Brain pericyte (primary cell): ENCODE results near the gene EPHA4.
"Not testable (repeated sequence)": the region's sequence is repeated elsewhere in the genome, so short reads cannot be mapped to it uniquely, and the experiment has no call there.

Source experiments
- DNase-seq: peaks from one replicate; pipeline ENCODE4 v3.0.0-alpha.2; 2012; ENCODE audit warnings: low read depth, low spot score

The EPHA4 gene

DNA sequence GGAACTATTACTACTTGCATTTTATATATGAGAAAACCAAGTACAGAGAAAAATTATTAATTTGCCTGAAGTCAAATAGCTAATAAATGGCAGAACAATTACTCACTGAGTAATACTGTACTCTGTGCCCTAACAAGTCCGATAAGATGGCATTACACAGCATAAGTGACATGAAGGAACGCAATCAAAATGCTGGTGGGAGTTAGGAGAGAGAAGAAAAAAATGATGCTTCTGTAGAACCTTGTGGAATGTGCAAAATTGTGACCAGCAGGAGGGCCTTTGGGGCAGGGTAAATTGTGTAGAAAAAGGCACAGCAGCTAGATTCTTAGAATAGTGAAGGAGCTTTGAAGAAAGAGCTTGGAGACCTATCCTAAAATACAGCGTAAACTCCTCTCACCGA lies 32.9 kb downstream of the EPHA4 start:
- DNase-seq = no peak

GRCh38 chr2:221535824-221536223 lies 36.3 kb downstream of the EPHA4 start:
- DNase-seq = no peak

DNA sequence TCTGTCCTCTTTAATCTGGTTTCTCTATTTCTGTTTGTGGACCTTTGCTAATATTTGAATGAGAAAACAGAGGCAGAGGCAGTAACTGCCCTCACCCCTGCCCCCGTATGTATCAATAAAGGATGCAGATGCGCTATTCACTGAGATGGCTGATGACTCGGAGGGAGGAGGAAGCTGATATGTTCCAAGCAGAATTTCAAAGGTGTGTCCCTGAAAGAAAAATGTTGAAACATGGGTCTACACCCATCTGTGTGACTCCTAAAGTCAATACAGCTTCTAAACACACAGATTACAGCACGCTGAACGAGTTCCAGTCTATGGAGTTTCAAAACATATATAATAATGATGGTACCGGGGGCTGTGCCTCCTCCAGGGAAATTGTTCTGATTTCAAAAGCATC lies 38.8 kb downstream of the EPHA4 start:
- DNase-seq = no peak

- DNase-seq = no peak
Observed at GRCh38 chr2:221532641-221533040, 39.5 kb downstream of the EPHA4 start.

GRCh38 chr2:221530653-221531037 lies 41.5 kb downstream of the EPHA4 start:
- no peak for DNase-seq

GRCh38 chr2:221529943-221530652 lies 42.0 kb downstream of the EPHA4 start:
- DNase-seq = peak; percentile 11

- DNase-seq = no peak
Observed at GRCh38 chr2:221529177-221529942, 42.7 kb downstream of the EPHA4 start.

- no peak for DNase-seq
Observed at GRCh38 chr2:221527776-221528309, 44.3 kb downstream of the EPHA4 start.

- DNase-seq = no peak
Observed at GRCh38 chr2:221524158-221524557, 47.9 kb downstream of the EPHA4 start.

DNA sequence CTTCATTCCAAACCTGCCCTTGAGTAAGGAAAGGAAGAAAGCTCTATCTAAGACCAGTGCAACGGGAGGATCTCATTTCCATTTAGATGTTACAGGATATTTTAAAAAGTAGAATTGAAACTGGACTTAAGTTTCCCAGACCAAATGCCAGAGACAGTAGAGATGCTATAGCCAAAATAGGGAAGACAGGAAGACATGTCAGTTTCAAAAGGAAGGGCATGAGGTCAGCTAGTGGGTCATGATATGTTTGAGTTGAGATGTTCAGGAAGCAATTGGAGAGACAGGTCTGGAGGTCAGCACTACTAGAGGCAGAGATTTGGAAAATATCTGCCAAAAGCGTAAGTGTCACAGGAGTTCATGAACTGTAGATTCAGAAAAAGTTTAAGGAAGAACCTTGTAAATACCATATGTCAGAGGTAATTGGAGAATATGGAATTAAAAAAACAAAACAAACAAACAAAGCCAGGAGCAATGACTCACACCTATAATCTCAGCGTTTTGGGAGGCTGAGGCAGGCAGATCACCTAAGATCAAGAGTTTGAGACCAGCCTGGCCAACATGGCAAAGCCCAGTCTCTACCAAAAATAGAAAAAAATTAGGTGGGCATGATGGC lies 50.8 kb downstream of the EPHA4 start:
- DNase-seq = no peak

DNA sequence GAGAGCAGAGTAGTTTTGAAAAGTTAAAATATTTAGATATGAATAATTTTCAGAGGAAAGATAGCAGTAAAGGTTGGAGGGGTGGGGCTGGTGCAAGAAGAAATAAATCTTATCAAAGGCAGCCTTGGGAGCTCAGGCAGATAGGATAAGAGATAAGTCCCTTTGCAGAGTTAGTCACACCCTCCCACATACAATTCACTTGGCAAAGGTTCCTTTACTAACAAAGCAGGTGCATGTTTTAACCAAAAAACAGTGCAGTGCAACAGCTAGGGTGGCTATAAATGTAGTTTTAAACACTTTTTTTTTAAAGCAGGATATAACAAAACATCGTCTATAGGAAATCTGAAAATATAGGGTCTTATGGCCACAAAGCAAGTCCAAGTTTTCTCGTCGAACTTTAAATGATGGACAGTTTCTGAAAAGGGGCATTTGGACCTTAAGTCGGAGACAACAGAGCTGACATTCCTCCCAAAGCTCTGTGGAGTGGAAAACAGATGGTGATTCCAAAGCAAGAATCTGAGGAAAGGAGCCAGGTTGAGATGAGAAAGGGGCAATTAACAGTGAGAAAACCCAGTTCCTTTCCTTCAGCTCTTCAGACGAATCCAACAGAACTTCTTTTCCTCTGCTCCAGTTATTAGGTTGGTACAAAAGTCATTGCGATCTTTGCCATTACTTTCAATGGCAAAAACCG lies 53.0 kb downstream of the EPHA4 start:
- DNase-seq = no peak

DNA sequence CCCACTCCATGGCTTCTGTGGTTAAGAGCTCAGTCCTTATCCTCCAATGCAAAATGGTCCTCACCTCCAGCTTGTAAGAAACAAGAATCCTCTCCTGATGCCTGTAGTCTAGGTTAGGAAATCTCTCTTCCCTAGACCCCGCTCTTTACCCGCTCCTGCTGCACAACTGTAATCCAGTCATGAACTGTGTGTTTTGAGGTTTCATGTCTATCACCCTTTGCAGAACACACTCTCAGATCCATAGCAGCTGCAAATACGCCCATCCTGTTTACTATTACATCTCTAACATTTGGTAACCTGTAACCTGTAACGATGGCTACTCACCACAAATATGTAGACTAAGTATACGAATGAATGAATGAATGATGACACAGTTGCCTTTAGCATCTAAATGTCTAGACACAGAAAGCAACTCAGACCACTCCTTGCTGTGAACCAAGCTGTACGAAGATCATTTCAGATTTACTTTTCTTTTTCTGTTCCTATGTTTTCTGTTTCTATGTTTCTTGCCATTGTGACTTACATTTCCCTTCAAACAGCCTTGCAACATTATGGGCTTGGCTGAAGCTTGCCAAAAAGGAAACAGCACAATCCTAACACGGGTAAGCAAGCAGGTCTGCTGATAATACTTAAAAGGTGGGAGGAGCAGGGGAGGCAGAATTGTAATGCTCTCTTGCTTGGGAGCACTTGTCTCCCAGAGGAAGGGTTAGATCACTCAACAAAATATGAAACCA lies 53.7 kb downstream of the EPHA4 start:
- no peak for DNase-seq

GRCh38 chr2:221517696-221518151 lies 54.4 kb downstream of the EPHA4 start:
- no peak for DNase-seq

GRCh38 chr2:221517146-221517695 lies 54.9 kb downstream of the EPHA4 start:
- DNase-seq = no peak

GRCh38 chr2:221515864-221516263 lies 56.2 kb downstream of the EPHA4 start:
- no peak for DNase-seq

GRCh38 chr2:221514305-221515040 lies 57.6 kb downstream of the EPHA4 start:
- DNase-seq = no peak

DNA sequence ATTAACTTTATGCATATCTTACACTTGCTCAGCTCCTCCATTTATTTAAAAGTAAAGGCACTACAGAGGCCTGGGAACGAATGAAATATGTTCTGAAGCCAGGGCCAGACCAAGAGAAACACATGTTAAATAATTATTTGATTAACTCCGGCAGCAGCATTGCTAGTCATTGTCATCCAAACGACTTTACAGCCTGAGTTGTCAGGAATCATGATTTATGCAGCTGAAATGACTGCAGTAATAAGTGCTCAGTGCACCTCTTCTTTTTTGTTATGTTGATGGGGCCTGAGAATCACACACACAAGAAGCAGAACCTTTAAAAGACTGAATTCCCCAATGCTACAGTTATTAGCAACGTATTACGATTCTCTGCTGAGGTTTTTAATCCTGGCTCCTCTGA lies 58.9 kb downstream of the EPHA4 start:
- no peak for DNase-seq

DNA sequence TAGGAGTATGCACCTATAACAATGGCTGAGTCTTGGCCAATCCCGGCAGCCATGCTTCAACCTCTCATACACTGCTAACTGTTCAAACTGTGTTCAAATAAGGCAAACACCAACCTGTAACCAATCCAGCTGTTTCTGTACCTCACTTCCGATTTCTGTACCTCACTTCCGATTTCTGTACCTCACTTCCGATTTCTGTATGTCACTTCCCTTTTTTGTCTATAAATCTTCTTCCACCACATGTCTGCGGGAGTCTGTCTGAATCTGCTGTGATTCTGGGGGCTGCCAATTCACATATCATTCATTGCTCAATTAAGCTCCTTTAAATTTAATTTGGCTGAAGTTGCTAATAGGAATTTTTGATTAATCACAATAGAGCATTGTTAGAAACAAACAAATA lies 60.8 kb downstream of the EPHA4 start:
- DNase-seq = not testable (repeated sequence)

GRCh38 chr2:221506469-221506868 lies 65.6 kb downstream of the EPHA4 start:
- DNase-seq = no peak

- DNase-seq = no peak
Observed at GRCh38 chr2:221505605-221506004, 66.5 kb downstream of the EPHA4 start.
